ENCODE results near the gene DENND6B. TPM values are rescaled to one million over a fixed set of nuclear protein-coding genes. Genes with fewer than 3 reads are reported as not detected.

The DENND6B gene
- total RNA-seq, 4 donors from 2014 or later, result 5.4 to 14.9 (median 6.3) TPM

DNA sequence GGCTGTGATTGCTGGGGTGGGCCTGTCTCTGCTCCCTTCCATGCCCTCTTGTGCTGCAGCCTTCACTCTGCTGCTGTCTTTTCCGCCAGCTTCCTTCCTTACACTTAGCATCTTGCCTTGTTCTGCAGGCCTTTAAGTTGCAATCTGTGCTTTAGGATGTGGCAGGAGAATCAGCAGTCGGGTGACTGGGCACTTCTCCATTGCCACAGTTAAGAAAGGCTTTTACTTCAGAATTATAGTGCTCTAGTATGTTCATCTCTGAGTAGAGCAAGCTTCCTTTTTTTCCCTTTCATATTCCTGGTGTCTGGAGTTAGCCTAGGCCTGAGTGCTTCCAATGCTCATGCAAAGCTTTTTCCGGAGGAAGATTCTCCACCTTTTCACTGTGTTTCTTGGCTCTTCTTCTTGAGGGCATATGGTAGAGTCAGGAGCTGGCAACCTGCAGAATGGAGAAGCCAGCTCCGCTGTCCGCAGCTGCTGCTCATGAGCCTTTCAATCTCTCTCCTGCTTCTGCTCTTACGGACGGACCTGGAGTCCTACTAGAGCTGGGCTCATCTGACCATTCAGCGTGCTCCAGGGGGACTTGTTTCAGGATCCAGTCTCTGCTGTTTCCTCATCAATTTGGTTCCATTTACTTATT lies 36.5 kb upstream of the DENND6B start:
- H3K9me3 ChIP-seq, result no peaks in the 10 kb centered on the region
- peaks cover 0 to 27% (median 0%) of the 10 kb centered on the region in 3 donors for H3K36me3 ChIP-seq
- H3K4me1 ChIP-seq, result peaks cover 0 to 8% (median 0%) of the 10 kb centered on the region in 4 donors
- TF ChIP-seq, protein P1, sequence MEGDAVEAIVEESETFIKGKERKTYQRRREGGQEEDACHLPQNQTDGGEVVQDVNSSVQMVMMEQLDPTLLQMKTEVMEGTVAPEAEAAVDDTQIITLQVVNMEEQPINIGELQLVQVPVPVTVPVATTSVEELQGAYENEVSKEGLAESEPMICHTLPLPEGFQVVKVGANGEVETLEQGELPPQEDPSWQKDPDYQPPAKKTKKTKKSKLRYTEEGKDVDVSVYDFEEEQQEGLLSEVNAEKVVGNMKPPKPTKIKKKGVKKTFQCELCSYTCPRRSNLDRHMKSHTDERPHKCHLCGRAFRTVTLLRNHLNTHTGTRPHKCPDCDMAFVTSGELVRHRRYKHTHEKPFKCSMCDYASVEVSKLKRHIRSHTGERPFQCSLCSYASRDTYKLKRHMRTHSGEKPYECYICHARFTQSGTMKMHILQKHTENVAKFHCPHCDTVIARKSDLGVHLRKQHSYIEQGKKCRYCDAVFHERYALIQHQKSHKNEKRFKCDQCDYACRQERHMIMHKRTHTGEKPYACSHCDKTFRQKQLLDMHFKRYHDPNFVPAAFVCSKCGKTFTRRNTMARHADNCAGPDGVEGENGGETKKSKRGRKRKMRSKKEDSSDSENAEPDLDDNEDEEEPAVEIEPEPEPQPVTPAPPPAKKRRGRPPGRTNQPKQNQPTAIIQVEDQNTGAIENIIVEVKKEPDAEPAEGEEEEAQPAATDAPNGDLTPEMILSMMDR (IDR thresholded peaks at IDR 0.05), result no peak
- no peak for TF ChIP-seq POLR2A (IDR thresholded peaks at IDR 0.05)
- no peak overlapping the region for H3K27ac ChIP-seq
- no peak overlapping the region for H3K4me3 ChIP-seq
- H3K27me3 ChIP-seq, result no peaks in the 10 kb centered on the region
- DNase-seq, result no peak

DNA sequence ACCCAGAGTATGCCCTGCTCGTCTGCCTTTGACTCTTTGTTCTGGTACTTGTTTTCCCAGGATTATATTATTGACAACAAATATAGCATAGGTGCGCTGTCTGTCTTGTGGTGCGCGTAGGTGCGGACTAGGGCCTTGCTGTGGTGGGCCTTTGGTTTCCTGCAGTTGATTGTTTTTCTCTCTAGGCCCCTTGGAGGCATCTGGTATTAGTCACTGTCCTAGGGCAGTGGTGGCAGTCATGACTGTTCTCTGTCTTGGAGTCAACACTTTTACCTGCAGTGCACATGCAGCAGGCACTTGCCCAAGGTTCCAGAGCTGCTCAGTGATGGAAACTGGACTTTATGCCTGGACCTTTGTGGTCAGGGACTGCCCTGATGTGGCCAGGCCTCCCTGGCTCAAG lies 34.9 kb upstream of the DENND6B start:
- H3K9me3 ChIP-seq, result no peaks in the 10 kb centered on the region
- H3K27me3 ChIP-seq, result no peaks in the 10 kb centered on the region
- H3K4me3 ChIP-seq, result no peak overlapping the region
- no peak for DNase-seq
- H3K4me1 ChIP-seq, result peaks cover 0 to 8% (median 0%) of the 10 kb centered on the region in 4 donors
- peak overlapping the region in 2 of 4 donors; percentile 22 to 53 for H3K27ac ChIP-seq
- TF ChIP-seq, protein P1 (IDR thresholded peaks at IDR 0.05), result no peak
- no peak for TF ChIP-seq POLR2A (IDR thresholded peaks at IDR 0.05)
- H3K36me3 ChIP-seq, result peaks cover 0 to 21% (median 0%) of the 10 kb centered on the region in 3 donors

DNA sequence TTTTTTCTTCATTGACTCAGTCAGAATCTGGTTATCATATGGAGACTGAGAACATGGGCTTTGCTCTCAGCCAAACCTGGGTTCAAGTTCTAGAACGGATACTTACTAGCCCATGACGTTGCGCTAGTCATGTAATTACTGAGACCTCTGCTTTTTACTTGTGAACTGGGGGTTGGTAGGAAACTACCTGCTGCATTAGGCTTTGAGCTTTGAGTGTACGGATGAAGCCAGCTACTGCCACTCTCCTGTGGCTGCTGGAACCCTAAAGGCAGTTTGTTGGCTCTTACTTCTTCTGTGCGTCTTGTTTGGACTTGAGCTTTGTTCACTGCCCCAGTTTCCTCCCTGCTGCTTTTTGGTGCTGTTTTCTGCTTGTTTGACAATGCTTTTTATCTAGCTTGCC lies 34.4 kb upstream of the DENND6B start:
- DNase-seq, result no peak
- H3K27me3 ChIP-seq, result no peaks in the 10 kb centered on the region
- TF ChIP-seq POLR2A (IDR thresholded peaks at IDR 0.05), result no peak
- TF ChIP-seq, protein P1 (IDR thresholded peaks at IDR 0.05), result no peak
- no peak overlapping the region for H3K4me3 ChIP-seq
- H3K36me3 ChIP-seq, result peaks cover 0 to 21% (median 0%) of the 10 kb centered on the region in 3 donors
- H3K27ac ChIP-seq, result no peak overlapping the region
- H3K9me3 ChIP-seq, result no peaks in the 10 kb centered on the region
- H3K4me1 ChIP-seq, result peaks cover 0 to 8% (median 0%) of the 10 kb centered on the region in 4 donors

DNA sequence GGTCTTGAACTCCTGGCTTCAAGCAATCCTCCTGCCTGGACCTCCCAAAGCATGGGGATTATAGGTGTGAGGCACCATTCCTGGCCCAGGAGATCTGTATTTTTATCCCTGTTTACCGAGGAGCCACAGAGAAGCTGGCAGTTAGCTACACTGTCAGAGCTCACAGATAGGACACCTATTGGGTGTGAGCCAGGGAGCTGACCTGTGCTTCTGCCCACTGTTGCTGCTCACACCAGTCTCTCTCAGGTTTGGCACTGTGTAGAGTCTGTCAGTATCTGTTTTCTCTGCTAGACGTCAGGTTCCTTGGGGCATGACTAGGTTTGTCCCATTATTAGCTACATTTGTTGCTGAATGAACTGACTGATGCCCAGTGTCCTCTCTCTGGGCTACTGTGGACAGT lies 33.8 kb upstream of the DENND6B start:
- no peak for DNase-seq
- TF ChIP-seq, protein P1 (IDR thresholded peaks at IDR 0.05), result no peak
- no peak for TF ChIP-seq POLR2A (IDR thresholded peaks at IDR 0.05)

DNA sequence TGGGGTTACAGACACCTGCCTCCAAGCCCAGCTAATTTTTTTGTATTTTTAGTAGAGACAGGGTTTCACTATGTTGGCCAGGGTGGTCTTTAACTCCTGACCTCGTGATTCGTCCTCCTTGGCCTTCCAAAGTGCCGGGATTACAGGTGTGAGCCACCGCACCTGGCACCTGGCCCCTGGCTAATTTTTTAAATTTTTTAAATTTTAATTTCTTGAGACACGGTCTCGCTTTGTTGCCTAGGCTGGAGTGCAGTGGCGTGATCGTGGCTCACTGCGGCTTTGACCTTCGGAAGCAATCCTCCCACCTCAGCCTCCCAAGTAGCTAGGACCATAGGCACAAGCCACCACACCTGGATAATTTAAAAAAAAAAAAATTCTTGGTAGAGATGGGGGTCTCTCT lies 30.9 kb upstream of the DENND6B start:
- H3K27me3 ChIP-seq, result no peaks in the 10 kb centered on the region
- H3K9me3 ChIP-seq, result no peaks in the 10 kb centered on the region
- no peak overlapping the region for H3K4me3 ChIP-seq
- H3K4me1 ChIP-seq, result peaks cover 0 to 7% (median 0%) of the 10 kb centered on the region in 4 donors
- DNase-seq, result no peak
- H3K27ac ChIP-seq, result no peak overlapping the region
- H3K36me3 ChIP-seq, result peaks cover 0 to 21% (median 0%) of the 10 kb centered on the region in 3 donors
- TF ChIP-seq, protein P1 (IDR thresholded peaks at IDR 0.05), result no peak
- TF ChIP-seq POLR2A (IDR thresholded peaks at IDR 0.05), result no peak

More for the DNA sequence above, 33.8 kb upstream of the DENND6B start:
- H3K36me3 ChIP-seq, result peaks cover 0 to 21% (median 0%) of the 10 kb centered on the region in 3 donors
- H3K9me3 ChIP-seq, result no peaks in the 10 kb centered on the region
- H3K4me1 ChIP-seq, result peaks cover 0 to 8% (median 0%) of the 10 kb centered on the region in 4 donors
- H3K27me3 ChIP-seq, result no peaks in the 10 kb centered on the region
- H3K27ac ChIP-seq, result no peak overlapping the region
- H3K4me3 ChIP-seq, result no peak overlapping the region

Measured in Peyer's patch (tissue), 4 donors.